GM18858 (cell line): ENCODE measurements around the gene TLL1.

Experiments
- ATAC-seq: cut with Tn5 transposase; IDR thresholded peaks from one replicate; pipeline ENCODE4 v1.9.1; 2021; ENCODE audit not compliant: unreplicated experiment

TLL1 gene

GRCh38 chr4:165872461-165873297 is at the start of gene TLL1:
TSS of gene TLL1 (plus strand) at chr4:165873237. CDS start at chr4:165873905, 668 bp downstream.
- no peak for ATAC-seq

- ATAC-seq: no peak
These were observed 46.9 kb upstream of the TLL1 start for GRCh38 chr4:165826166-165826565.

- ATAC-seq: no peak
These were observed 46.0 kb upstream of the TLL1 start for GRCh38 chr4:165827018-165827417.

- ATAC-seq: no peak
These were observed 44.1 kb upstream of the TLL1 start for GRCh38 chr4:165828928-165829327.

GRCh38 chr4:165834116-165834515 is 38.9 kb upstream of the TLL1 start:
- no peak for ATAC-seq

GRCh38 chr4:165838575-165838974 is 34.5 kb upstream of the TLL1 start:
- ATAC-seq: no peak

- ATAC-seq: no peak
These were observed 33.3 kb upstream of the TLL1 start for GRCh38 chr4:165839615-165840333.

- ATAC-seq: no peak
These were observed 30.4 kb upstream of the TLL1 start for GRCh38 chr4:165842684-165843083.

- no peak for ATAC-seq
These were observed 28.9 kb upstream of the TLL1 start for GRCh38 chr4:165844161-165844560.

- ATAC-seq: no peak
These were observed 21.8 kb upstream of the TLL1 start for GRCh38 chr4:165851256-165851655.

GRCh38 chr4:165855191-165855590 is 17.8 kb upstream of the TLL1 start:
- ATAC-seq: no peak

- ATAC-seq: no peak
These were observed 11.7 kb upstream of the TLL1 start for GRCh38 chr4:165861363-165861762.

GRCh38 chr4:165864271-165864670 is 8.8 kb upstream of the TLL1 start:
- ATAC-seq: no peak

GRCh38 chr4:165866019-165866650 is 6.9 kb upstream of the TLL1 start:
- ATAC-seq: no peak

GRCh38 chr4:165867961-165868360 is 5.1 kb upstream of the TLL1 start:
- no peak for ATAC-seq

- ATAC-seq: no peak
These were observed 448 bp downstream of the TLL1 start for GRCh38 chr4:165873298-165874071.

- no peak for ATAC-seq
These were observed 1.2 kb downstream of the TLL1 start for GRCh38 chr4:165874072-165874790.

GRCh38 chr4:165874791-165875371 is 1.8 kb downstream of the TLL1 start:
- no peak for ATAC-seq

- ATAC-seq: no peak
These were observed 2.4 kb downstream of the TLL1 start for GRCh38 chr4:165875446-165875845.

GRCh38 chr4:165877286-165877685 is 4.2 kb downstream of the TLL1 start:
- ATAC-seq: no peak
